Globus pallidus (tissue), 1 donor: Measurements from ENCODE around the gene GUCA1A.
"Not testable (repeated sequence)": the region's sequence is repeated elsewhere in the genome, so short reads cannot be mapped to it uniquely, and the experiment has no call there.

Experiments used
- DNase-seq: peaks from one replicate; pipeline ENCODE4 v3.0.0-alpha.2; 2015; ENCODE audit warnings: low spot score

GUCA1A gene

DNA sequence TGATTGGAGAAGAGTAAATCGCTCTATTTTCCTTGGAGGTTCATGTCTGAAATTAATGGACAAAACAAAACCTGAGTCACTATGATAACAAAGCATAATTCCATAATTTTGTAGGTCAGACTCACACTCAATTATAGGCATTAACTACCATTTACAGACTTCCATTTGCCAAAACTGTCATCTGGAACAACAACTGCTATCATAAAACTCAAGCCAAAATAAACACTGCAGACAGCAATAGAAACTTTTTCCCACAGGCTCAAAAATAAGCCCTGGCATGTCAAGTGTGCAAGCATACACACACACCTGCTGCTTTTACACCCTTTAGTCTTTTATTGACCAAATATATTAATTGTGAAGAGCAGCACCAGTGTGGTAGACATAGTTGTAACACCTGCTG, 37.4 kb downstream of the GUCA1A start:
- no peak for DNase-seq

DNA sequence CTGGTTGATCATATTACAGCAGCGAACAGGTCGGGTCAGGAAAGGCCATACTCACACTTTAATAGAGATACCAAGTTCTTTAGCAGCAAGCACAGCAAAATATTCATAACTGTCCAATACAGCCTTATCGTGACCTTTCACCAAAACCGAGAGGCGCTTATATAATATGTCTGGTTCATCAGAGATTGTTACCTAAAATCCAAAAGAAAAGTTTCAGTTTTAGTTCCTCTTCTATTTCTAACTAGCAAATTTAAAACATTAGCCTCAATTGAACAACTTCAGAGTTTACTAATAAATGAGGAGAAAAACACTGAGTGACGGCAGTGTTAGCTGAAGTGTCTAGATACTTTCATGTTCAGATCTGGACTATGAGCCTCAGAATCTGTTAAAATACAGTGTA, 38.6 kb downstream of the GUCA1A start:
- DNase-seq = no peak

- DNase-seq = no peak
Observed at GRCh38 chr6:42212442-42212841, 39.3 kb downstream of the GUCA1A start.

DNA sequence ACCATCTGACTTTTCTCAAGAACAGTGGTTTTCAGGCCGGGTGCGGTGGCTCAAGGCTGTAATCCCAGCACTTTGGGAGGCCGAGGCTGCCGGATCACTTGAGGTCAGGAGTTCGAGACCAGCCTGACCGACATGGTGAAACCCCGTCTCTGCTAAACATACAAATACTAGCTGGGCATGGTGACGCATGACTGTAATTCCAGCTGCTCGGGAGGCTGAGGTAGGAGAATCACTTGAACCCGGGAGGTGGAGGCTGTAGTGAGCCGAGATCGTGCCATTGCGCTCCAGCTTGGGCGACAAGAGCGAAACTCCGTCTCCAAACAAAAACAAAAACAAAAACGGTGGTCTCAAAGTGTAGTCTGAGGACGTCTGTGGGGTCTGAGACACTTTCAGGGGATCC, 43.3 kb downstream of the GUCA1A start:
- not testable (repeated sequence) for DNase-seq

- peak; percentile 8 for DNase-seq
Observed at GRCh38 chr6:42217157-42217518, 44.0 kb downstream of the GUCA1A start.

DNA sequence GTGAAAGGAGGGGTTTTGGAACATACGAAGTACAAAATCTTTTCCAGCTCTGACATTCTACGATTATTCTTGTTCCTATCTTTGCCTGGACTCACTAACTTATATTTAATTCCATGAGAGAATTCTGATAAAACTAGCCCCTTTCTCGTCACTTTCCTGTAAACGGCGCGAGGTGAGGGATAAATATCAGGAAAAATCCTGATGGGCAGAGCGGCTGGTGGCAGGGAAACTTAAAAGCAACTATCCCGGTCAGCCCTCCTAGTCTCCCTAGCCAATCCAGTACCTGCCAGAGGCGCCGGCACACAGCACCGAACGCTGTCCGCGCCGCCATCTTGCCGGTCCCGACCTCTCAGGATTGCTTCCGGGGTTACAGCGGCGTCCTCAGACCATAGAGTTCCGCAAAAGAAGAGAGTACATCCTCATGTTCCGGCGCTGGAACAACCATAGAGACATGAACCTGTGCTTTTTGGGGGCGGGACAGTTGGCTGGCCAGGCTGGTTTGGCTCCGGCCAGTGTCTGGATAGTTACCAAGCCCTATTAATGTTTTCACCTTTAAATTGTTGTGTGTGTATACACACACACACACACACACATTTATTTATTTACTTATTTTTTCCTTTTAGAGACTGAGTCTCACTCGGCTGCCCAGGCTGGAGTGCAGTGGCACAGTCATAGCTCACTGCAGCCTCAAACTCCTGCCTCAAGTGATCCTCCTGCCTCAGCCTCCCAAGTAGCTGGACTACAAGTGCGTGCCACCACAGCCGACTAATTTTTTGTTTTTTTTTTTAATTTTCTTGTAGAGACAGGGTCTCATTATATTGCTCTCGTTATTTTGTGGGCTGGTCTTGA, 44.6 kb downstream of the GUCA1A start, which contains the start of gene MRPS10:
TSS of gene MRPS10 (minus strand) at position 343 of the 849 bp plus-strand sequence. CDS start at position 331, 12 bp downstream.
- DNase-seq = peak; percentile 90

- DNase-seq = no peak
Observed at GRCh38 chr6:42220807-42221206, 47.6 kb downstream of the GUCA1A start.

- DNase-seq = no peak
Observed at GRCh38 chr6:42221546-42221945, 48.4 kb downstream of the GUCA1A start.

GRCh38 chr6:42222448-42222847, 49.3 kb downstream of the GUCA1A start:
- DNase-seq = no peak

- DNase-seq = no peak
Observed at GRCh38 chr6:42224222-42225028, 51.3 kb downstream of the GUCA1A start.

GRCh38 chr6:42225029-42225339, 51.8 kb downstream of the GUCA1A start:
- DNase-seq = no peak

DNA sequence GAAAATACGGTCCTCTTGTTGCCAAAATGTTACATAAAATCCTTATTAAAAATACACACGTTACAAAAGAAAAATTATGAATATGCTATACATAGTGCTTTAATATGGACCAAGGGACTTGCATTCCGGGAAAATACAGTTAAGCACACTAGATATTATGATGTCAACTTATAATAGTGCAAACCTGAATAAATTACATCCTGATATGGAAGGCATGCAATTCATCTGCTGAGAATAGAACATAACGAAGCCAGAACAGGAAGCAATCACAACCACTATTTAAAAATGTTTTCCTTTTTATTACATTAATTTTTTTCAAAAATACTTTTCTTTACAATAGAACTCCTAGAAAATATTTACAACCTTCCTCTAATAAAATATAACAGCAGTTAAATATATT, 52.3 kb downstream of the GUCA1A start:
- no peak for DNase-seq

DNA sequence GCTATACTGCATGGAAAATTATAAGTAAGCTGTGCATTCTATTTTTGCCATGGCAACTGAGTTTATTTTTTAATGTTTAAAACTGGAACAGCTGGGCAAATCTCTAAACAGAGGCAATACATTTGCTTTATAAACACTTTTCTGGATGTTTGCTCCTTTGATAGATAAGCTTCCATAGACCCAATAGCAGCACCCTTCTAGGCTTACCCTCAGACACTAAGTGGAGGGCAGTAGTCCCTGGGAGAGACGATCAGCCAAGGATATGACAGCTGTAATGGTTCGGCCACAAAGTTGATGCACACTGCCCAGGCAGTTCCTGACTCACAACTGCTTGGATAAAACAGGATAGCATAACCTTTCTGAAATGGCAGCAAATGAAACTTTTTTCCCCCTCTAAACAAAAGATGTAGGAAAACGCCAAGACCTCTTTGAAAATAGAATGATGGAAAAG, 53.0 kb downstream of the GUCA1A start:
- no peak for DNase-seq

- no peak for DNase-seq
Observed at GRCh38 chr6:42226645-42227143, 53.5 kb downstream of the GUCA1A start.

GRCh38 chr6:42227173-42227850, 54.1 kb downstream of the GUCA1A start:
- no peak for DNase-seq

- no peak for DNase-seq
Observed at GRCh38 chr6:42228305-42228704, 55.1 kb downstream of the GUCA1A start.
